ENCODE measurements around the gene TLL2. TPM values are rescaled to one million over a fixed set of nuclear protein-coding genes. Genes with fewer than 3 reads are reported as not detected.
"Not testable (repeated sequence)": the region's sequence is repeated elsewhere in the genome, so short reads cannot be mapped to it uniquely, and the experiment has no call there.

The TLL2 gene
- total RNA-seq, 2 donors from 2014 or later: 0.24 to 0.96 TPM

DNA sequence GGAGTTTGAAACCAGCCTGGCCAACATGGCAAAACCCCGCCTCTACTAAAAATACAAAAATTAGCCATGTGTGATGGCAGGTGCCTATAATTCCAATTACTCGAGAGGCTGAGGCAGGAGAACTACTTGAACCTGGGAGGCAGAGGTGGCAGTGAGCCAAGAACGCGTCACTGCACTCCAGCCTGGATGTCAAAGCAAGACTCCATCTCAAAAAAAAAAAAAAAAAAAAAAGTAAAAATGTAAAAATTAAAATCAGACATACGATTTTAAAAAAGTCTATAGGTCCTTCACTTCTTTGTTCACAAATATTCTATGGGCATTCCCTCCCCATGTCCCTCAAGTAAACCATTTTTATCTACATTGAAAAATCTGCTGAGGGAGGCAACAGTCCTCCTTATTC, 34.9 kb upstream of the TLL2 start:
- H3K9me3 ChIP-seq: no peaks in the 10 kb centered on the region
- no peak overlapping the region for H3K4me3 ChIP-seq
- no peaks in the 10 kb centered on the region for H3K27me3 ChIP-seq
- H3K4me1 ChIP-seq: no peaks in the 10 kb centered on the region
- TF ChIP-seq CTCF (IDR thresholded peaks at IDR 0.05): no peak
- no peak overlapping the region for H3K27ac ChIP-seq
- H3K36me3 ChIP-seq: peaks cover 64% of the 10 kb centered on the region
- peak; percentile 61 for DNase-seq (ENCODE audit: low spot score)

DNA sequence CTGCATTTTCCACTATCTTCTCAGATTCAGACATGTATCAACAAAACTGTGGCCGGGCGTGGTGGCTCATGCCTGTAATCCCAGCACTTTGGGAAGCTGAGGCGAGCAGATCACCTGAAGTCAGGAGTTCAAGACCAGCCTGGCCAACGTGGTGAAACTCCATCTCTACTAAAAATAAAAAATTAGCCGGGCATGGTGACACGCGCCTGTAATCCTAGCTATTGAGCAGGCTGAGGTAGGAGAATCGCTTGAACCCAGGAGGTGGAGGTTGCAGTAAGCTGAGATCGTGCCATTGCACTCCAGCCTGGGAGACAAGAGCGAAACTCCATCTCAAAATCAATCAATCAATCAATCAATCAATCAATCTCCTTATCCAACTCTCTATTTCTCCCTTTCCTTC, 31.8 kb upstream of the TLL2 start:
- not testable (repeated sequence) for H3K27ac ChIP-seq; H3K4me1 ChIP-seq; DNase-seq (ENCODE audit: low spot score); H3K27me3 ChIP-seq; H3K9me3 ChIP-seq; H3K4me3 ChIP-seq
- peaks cover 66% of the 10 kb centered on the region for H3K36me3 ChIP-seq

DNA sequence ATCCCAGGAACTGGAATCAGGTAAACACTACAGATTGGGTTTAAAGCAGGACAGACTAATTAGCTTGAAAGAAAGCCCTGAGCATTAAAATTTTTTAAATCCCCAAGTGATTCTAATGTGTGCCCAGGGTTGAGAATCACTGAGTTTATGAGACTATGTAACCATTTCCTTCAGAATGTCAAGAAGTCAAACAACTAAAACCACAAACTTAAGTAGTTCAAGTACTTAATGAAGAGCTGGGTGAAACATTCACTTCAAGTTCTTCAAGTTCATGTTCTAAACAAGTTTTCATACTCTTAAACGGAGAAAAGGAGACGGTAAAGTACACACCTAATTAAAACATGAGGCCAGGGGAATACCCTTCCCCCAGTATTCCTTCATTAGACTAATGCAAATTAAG, 28.2 kb upstream of the TLL2 start:
- no peak overlapping the region for H3K4me3 ChIP-seq
- H3K27me3 ChIP-seq: no peaks in the 10 kb centered on the region
- H3K27ac ChIP-seq: no peak overlapping the region
- no peak for TF ChIP-seq CTCF (IDR thresholded peaks at IDR 0.05)
- H3K9me3 ChIP-seq: no peaks in the 10 kb centered on the region
- DNase-seq (ENCODE audit: low spot score): no peak
- peaks cover 43% of the 10 kb centered on the region for H3K36me3 ChIP-seq
- no peaks in the 10 kb centered on the region for H3K4me1 ChIP-seq

- DNase-seq (ENCODE audit: low spot score): no peak
- H3K27ac ChIP-seq: no peak overlapping the region
- no peaks in the 10 kb centered on the region for H3K27me3 ChIP-seq
- no peaks in the 10 kb centered on the region for H3K4me1 ChIP-seq
- H3K4me3 ChIP-seq: no peak overlapping the region
- TF ChIP-seq CTCF (IDR thresholded peaks at IDR 0.05): no peak
- peaks cover 37% of the 10 kb centered on the region for H3K36me3 ChIP-seq
- H3K9me3 ChIP-seq: no peaks in the 10 kb centered on the region
Measured at GRCh38 chr10:96540240-96540639, 26.5 kb upstream of the TLL2 start.

- no peak overlapping the region for H3K27ac ChIP-seq
- peaks cover 28% of the 10 kb centered on the region for H3K36me3 ChIP-seq
- no peaks in the 10 kb centered on the region for H3K4me1 ChIP-seq
- no peak overlapping the region for H3K4me3 ChIP-seq
- no peaks in the 10 kb centered on the region for H3K27me3 ChIP-seq
- H3K9me3 ChIP-seq: no peaks in the 10 kb centered on the region
- no peak for TF ChIP-seq CTCF (IDR thresholded peaks at IDR 0.05)
- no peak for DNase-seq (ENCODE audit: low spot score)
Measured at GRCh38 chr10:96538683-96539082, 25.0 kb upstream of the TLL2 start.

DNA sequence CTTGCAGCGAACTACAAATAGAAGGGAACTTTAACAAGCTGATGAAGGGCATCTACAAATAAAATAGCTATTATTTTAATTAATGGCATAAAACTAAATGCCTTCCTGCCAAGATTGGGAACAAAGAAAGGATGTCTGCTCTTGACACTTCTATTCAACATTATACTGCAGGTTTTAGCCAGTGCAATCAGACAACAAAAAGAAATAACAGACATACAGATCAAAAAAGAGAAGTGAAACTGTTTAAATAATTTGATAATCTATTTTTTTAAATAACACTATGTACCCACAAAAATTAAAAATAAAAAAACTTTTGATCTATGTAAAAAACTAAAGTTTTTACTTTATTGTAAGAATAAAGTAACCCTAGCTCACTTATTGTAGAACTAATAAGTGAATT, 22.4 kb upstream of the TLL2 start:
- no peak for TF ChIP-seq CTCF (IDR thresholded peaks at IDR 0.05)
- H3K4me1 ChIP-seq: no peaks in the 10 kb centered on the region
- H3K36me3 ChIP-seq: peaks cover 18% of the 10 kb centered on the region
- no peak overlapping the region for H3K4me3 ChIP-seq
- no peaks in the 10 kb centered on the region for H3K9me3 ChIP-seq
- no peaks in the 10 kb centered on the region for H3K27me3 ChIP-seq
- DNase-seq (ENCODE audit: low spot score): no peak
- no peak overlapping the region for H3K27ac ChIP-seq
